CD14-positive monocyte (primary cell): ENCODE data around the gene PLEKHA7. TPM values are rescaled to one million over a fixed set of nuclear protein-coding genes. Genes with fewer than 3 reads are reported as not detected.

Experiments
- DNase-seq, 3 donors: peaks; one replicate each; pipeline ENCODE4 v3.0.0-alpha.2; 2011 to 2022
- H2AFZ ChIP-seq: 2 replicates; pipeline ENCODE4 v1.6.0; 2012; ENCODE audit warnings: mild to moderate bottlenecking, low read depth, low read length, inconsistent platforms; ENCODE audit not compliant: insufficient read depth, poor library complexity, severe bottlenecking
- H3K27ac ChIP-seq, 2 donors: 1 replicate in 1 of 2; 2 replicates in 1 of 2; pipeline ENCODE4 v1.5.1; 2012 to 2013; ENCODE audit warnings: low read length in 2 of 2, control low read depth in 1 of 2, inconsistent platforms in 1 of 2, low read depth in 1 of 2, mild to moderate bottlenecking in 1 of 2
- H3K27me3 ChIP-seq, 2 donors: one replicate each; pipeline versions ENCODE4 v1.6.0 to v1.6.1; 2011 to 2013; ENCODE audit warnings: low read length in 2 of 2; ENCODE audit not compliant: control insufficient read depth in 2 of 2, insufficient read depth in 2 of 2
- H3K36me3 ChIP-seq, 2 donors: replicated peaks in 1 of 2; 1 replicate in 1 of 2; 2 replicates in 1 of 2; pipeline versions ENCODE4 v1.5.1 to v1.6.1; 2012 to 2013; ENCODE audit warnings: low read length in 2 of 2, control low read depth in 1 of 2, inconsistent platforms in 1 of 2, mild to moderate bottlenecking in 1 of 2; ENCODE audit not compliant: insufficient read depth in 2 of 2, control insufficient read depth in 1 of 2
- H3K4me1 ChIP-seq, 2 donors: 1 replicate in 1 of 2; 2 replicates in 1 of 2; pipeline versions ENCODE4 v1.5.1 to v1.6.1; 2012 to 2013; ENCODE audit warnings: low read length in 2 of 2, control low read depth in 1 of 2, inconsistent platforms in 1 of 2, mild to moderate bottlenecking in 1 of 2, moderate library complexity in 1 of 2; ENCODE audit not compliant: insufficient read depth in 2 of 2, control insufficient read depth in 1 of 2
- H3K4me2 ChIP-seq: replicated peaks from 2 replicates; pipeline ENCODE3; 2012; ENCODE audit warnings: low read length, moderate library complexity, mild to moderate bottlenecking; ENCODE audit not compliant: poor library complexity, severe bottlenecking; ENCODE audit errors: extremely low read depth
- H3K4me3 ChIP-seq, 3 experiments: fragments of 200-600 bp in 1 of 3; sonication (generic) in 1 of 3; replicated peaks in 1 of 3; 1 replicate in 2 of 3; 2 replicates in 1 of 3; pipeline ENCODE4 v1.5.1; 2011 to 2013; ENCODE audit warnings: low read length in 3 of 3, mild to moderate bottlenecking in 3 of 3, control low read depth in 2 of 3, low read depth in 2 of 3, inconsistent platforms in 1 of 3, moderate library complexity in 1 of 3
- H3K79me2 ChIP-seq: 2 replicates; pipeline ENCODE4 v1.6.0; 2012; ENCODE audit warnings: mild to moderate bottlenecking, control low read depth, inconsistent platforms, low read length, moderate library complexity; ENCODE audit not compliant: insufficient read depth
- H3K9ac ChIP-seq: 2 replicates; pipeline ENCODE4 v1.6.0; 2017; ENCODE audit warnings: low read length, mild to moderate bottlenecking; ENCODE audit not compliant: insufficient read depth, poor library complexity, severe bottlenecking
- H3K9me3 ChIP-seq, 2 donors: replicated peaks in 1 of 2; 1 replicate in 1 of 2; 2 replicates in 1 of 2; pipeline versions ENCODE4 v1.5.1 to v1.6.1; 2012 to 2013; ENCODE audit warnings: low read length in 2 of 2, control low read depth in 1 of 2; ENCODE audit not compliant: control insufficient read depth in 1 of 2, insufficient read depth in 1 of 2
- H4K20me1 ChIP-seq: 2 replicates; pipeline ENCODE4 v1.6.0; 2012; ENCODE audit warnings: mild to moderate bottlenecking, low read length, control low read depth, moderate library complexity; ENCODE audit not compliant: insufficient read depth
- H3K27ac Mint-ChIP-seq, 7 donors: one replicate each; pipeline ENCODE4 v1.8.0; 2020; ENCODE audit warnings: mild to moderate bottlenecking in 7 of 7, mixed read lengths in 7 of 7, moderate library complexity in 6 of 7, inconsistent platforms in 2 of 7
- H3K27me3 Mint-ChIP-seq, 3 donors: one replicate each; pipeline ENCODE4 v1.8.0; 2021 to 2022; ENCODE audit warnings: low read depth in 3 of 3, mild to moderate bottlenecking in 3 of 3, mixed read lengths in 3 of 3, moderate library complexity in 3 of 3, inconsistent platforms in 1 of 3
- H3K36me3 Mint-ChIP-seq, 2 donors: one replicate each; pipeline ENCODE4 v1.8.0; 2020; ENCODE audit warnings: mixed read lengths in 2 of 2, inconsistent platforms in 1 of 2, mild to moderate bottlenecking in 1 of 2
- H3K4me1 Mint-ChIP-seq: one replicate; pipeline ENCODE4 v1.8.0; 2020; ENCODE audit warnings: mild to moderate bottlenecking, mixed read lengths
- H3K4me3 Mint-ChIP-seq, 2 donors: one replicate each; pipeline ENCODE4 v1.8.0; 2020; ENCODE audit warnings: mild to moderate bottlenecking in 2 of 2, mixed read lengths in 2 of 2, moderate library complexity in 1 of 2
- H3K9me3 Mint-ChIP-seq, 7 donors: one replicate each; pipeline ENCODE4 v1.8.0; 2020 to 2022; ENCODE audit warnings: mixed read lengths in 7 of 7, mild to moderate bottlenecking in 6 of 7, moderate library complexity in 6 of 7, inconsistent platforms in 2 of 7
- CTCF ChIP-seq: fragments of 200-600 bp; IDR thresholded peaks from one replicate; pipeline ENCODE4 v1.8.0; 2022; ENCODE audit warnings: antibody characterized with exemption, mild to moderate bottlenecking
- WGBS: methylation state at CpG from one replicate; pipeline ENCODE4 v1.1.5; 2013; ENCODE audit warnings: missing lambda C conversion rate; ENCODE audit not compliant: insufficient coverage; 5-methylcytosine and 5-hydroxymethylcytosine counted together
- intact Hi-C, 2 donors: fragments of 100-400 bp; cut with micrococcal nuclease; formaldehyde crosslinking; loops; one replicate each; pipeline versions ENCODE4 v1.15.0 to v1.15.1; 2023
- polyA plus RNA-seq, 3 donors: library from polyadenylated mRNA; depleted of rRNA in 1 of 3; unstranded in 2 of 3; stranded (reverse) in 1 of 3; fragments of 300-500 nt in 2 of 3; fragments of >200 nt in 1 of 3; fragmentation: Illumina TruSeq in 2 of 3; gene quantifications; 1 replicate in 2 of 3; 2 replicates in 1 of 3; pipeline ENCODE4 v1.2.3, GENCODE V29; 2012 to 2021

PLEKHA7 gene
- polyA plus RNA-seq, 3 donors: 0.05 to 0.92 (median 0.22) TPM

- H3K4me1 ChIP-seq: no peaks in the 10 kb centered on the region
- intact Hi-C loops: no loop called here
- H3K9ac ChIP-seq: no peak overlapping the region
- H2AFZ ChIP-seq: no peak overlapping the region
- H3K36me3 ChIP-seq: no peaks in the 10 kb centered on the region
- Mint-ChIP-seq H3K36me3 (no peaks in the 10 kb centered on the region), H3K27ac (peak overlapping the region in 1 of 7 donors; percentile 59), H3K27me3 (peaks cover 3 to 6% (median 4%) of the 10 kb centered on the region in 3 donors), H3K4me3 (no peak overlapping the region), H3K9me3 (peaks cover 0 to 4% (median 0%) of the 10 kb centered on the region in 7 donors), H3K4me1 (peaks cover 4% of the 10 kb centered on the region)
- no peak overlapping the region for H3K4me2 ChIP-seq
- H3K27me3 ChIP-seq: no peaks in the 10 kb centered on the region
- no peaks in the 10 kb centered on the region for H3K79me2 ChIP-seq
- no peak for TF ChIP-seq CTCF
- no peaks in the 10 kb centered on the region for H3K9me3 ChIP-seq
- no peak for DNase-seq
- no peak overlapping the region for H3K4me3 ChIP-seq
- H4K20me1 ChIP-seq: no peaks in the 10 kb centered on the region
- no CpG with 5 or more reads among the region's 3 CpGs for WGBS
- no peak overlapping the region for H3K27ac ChIP-seq
These were observed 12.4 kb upstream of the PLEKHA7 start for GRCh38 chr11:17026487-17027082.

GRCh38 chr11:17024924-17025323, 10.7 kb upstream of the PLEKHA7 start:
- H4K20me1 ChIP-seq: no peaks in the 10 kb centered on the region
- no peaks in the 10 kb centered on the region for H3K79me2 ChIP-seq
- H3K36me3 Mint-ChIP-seq: no peaks in the 10 kb centered on the region
- H2AFZ ChIP-seq: no peak overlapping the region
- no peaks in the 10 kb centered on the region for H3K9me3 Mint-ChIP-seq
- H3K4me3 Mint-ChIP-seq: no peak overlapping the region
- no peaks in the 10 kb centered on the region for H3K4me1 ChIP-seq
- peaks cover 4% of the 10 kb centered on the region for H3K4me1 Mint-ChIP-seq
- DNase-seq: no peak
- no peak overlapping the region for H3K27ac Mint-ChIP-seq
- no peak overlapping the region for H3K27ac ChIP-seq
- no peak overlapping the region for H3K4me2 ChIP-seq
- H3K27me3 Mint-ChIP-seq: peaks cover 3 to 5% (median 3%) of the 10 kb centered on the region in 3 donors
- no CpG with 5 or more reads among the region's 2 CpGs for WGBS
- no peaks in the 10 kb centered on the region for H3K36me3 ChIP-seq
- no peak overlapping the region for H3K4me3 ChIP-seq
- intact Hi-C loops: no loop called here
- H3K27me3 ChIP-seq: no peaks in the 10 kb centered on the region
- no peaks in the 10 kb centered on the region for H3K9me3 ChIP-seq
- H3K9ac ChIP-seq: no peak overlapping the region
- TF ChIP-seq CTCF: no peak
